SHP77 (cell line): ENCODE results near the gene GSTO2.
"Not testable (repeated sequence)": the region's sequence is repeated elsewhere in the genome, so short reads cannot be mapped to it uniquely, and the experiment has no call there.

Experiments used
- DNase-seq, 2 experiments: peaks; one replicate each; lab custom pipeline; 2025; lab: John Stamatoyannopoulos, UW

GSTO2 gene

GRCh38 chr10:104268713-104269645, at the start of gene GSTO2:
Gene GSTO2, plus strand, starts transcription at chr10:104269184. Its CDS starts 5,732 bp downstream, at chr10:104274916.
- DNase-seq, result peak; percentile 97 to 99

- DNase-seq, result no peak
These were observed 48.5 kb upstream of the GSTO2 start for GRCh38 chr10:104220522-104220921.

GRCh38 chr10:104223304-104223703, 45.7 kb upstream of the GSTO2 start:
- DNase-seq, result no peak

GRCh38 chr10:104230490-104230889, 38.5 kb upstream of the GSTO2 start:
- DNase-seq, result no peak

- DNase-seq, result peak; percentile 93 to 94
These were observed 37.0 kb upstream of the GSTO2 start, which contains the start of gene CFAP43 for GRCh38 chr10:104231784-104232612. Gene CFAP43, minus strand, starts transcription at chr10:104232364. Its CDS starts 118 bp downstream, at chr10:104232246.

GRCh38 chr10:104232613-104233102, 36.3 kb upstream of the GSTO2 start:
- DNase-seq, result no peak

GRCh38 chr10:104233817-104234216, 35.2 kb upstream of the GSTO2 start:
- DNase-seq, result no peak

GRCh38 chr10:104234934-104235333, 34.0 kb upstream of the GSTO2 start:
- no peak for DNase-seq

- no peak for DNase-seq
These were observed 33.2 kb upstream of the GSTO2 start for GRCh38 chr10:104235801-104236200.

GRCh38 chr10:104240078-104240477, 28.9 kb upstream of the GSTO2 start:
- no peak for DNase-seq

GRCh38 chr10:104242545-104242944, 26.4 kb upstream of the GSTO2 start:
- DNase-seq, result no peak

- DNase-seq, result not testable (repeated sequence)
These were observed 26.0 kb upstream of the GSTO2 start for GRCh38 chr10:104243009-104243408.

GRCh38 chr10:104243512-104243911, 25.5 kb upstream of the GSTO2 start:
- DNase-seq, result no peak

- no peak for DNase-seq
These were observed 23.8 kb upstream of the GSTO2 start for GRCh38 chr10:104245066-104245632.

GRCh38 chr10:104246976-104247375, 22.0 kb upstream of the GSTO2 start:
- no peak for DNase-seq

- no peak for DNase-seq
These were observed 21.4 kb upstream of the GSTO2 start for GRCh38 chr10:104247513-104248146.

GRCh38 chr10:104248931-104249330, 20.1 kb upstream of the GSTO2 start:
- DNase-seq, result not testable (repeated sequence)

- DNase-seq, result no peak
These were observed 18.6 kb upstream of the GSTO2 start for GRCh38 chr10:104250371-104250770.

- DNase-seq, result no peak
These were observed 17.5 kb upstream of the GSTO2 start for GRCh38 chr10:104251443-104251842.

GRCh38 chr10:104252368-104252767, 16.6 kb upstream of the GSTO2 start:
- DNase-seq, result no peak

- DNase-seq, result no peak
These were observed 15.9 kb upstream of the GSTO2 start for GRCh38 chr10:104253106-104253505.
